PC-9 (cell line): ENCODE data around the gene ERBB3. TPM values are rescaled to one million over a fixed set of nuclear protein-coding genes. Genes with fewer than 3 reads are reported as not detected.

Source experiments
- BruUV-seq: library from RNA; stranded (reverse); fragments of 400-500 nt; replicated peaks from 2 replicates; lab custom pipeline; 2021; lab: Mats Ljungman, UMichigan
- CTCF ChIA-PET: fragments of 300-600 bp; sonication (Branson Sonifier 250); formaldehyde crosslinking; loops from one replicate; lab custom pipeline; 2022; ENCODE audit warnings: antibody characterized with exemption; lab: Charles Lee
- POLR2A ChIA-PET: fragments of 300-600 bp; sonication (Branson Sonifier 250); formaldehyde crosslinking; loops from one replicate; lab custom pipeline; 2022; ENCODE audit warnings: antibody characterized with exemption; ENCODE audit not compliant: unreplicated experiment; lab: Charles Lee
- DNase-seq, 2 experiments: peaks; one replicate each; pipeline versions ENCODE4 v3.0.0 to v3.0.0-alpha.2; 2015 to 2022; ENCODE audit warnings: mixed read lengths in 1 of 2
- H2AFZ ChIP-seq: fragments of 200-600 bp; sonication (generic); 2 replicates; pipeline ENCODE4 v1.8.1; 2017; ENCODE audit warnings: antibody characterized with exemption
- H3F3A ChIP-seq: fragments of 200-600 bp; sonication (generic); 2 replicates; pipeline ENCODE4 v1.8.1; 2017; ENCODE audit warnings: antibody characterized with exemption, mild to moderate bottlenecking, low read depth; ENCODE audit not compliant: insufficient read depth
- H3K27ac ChIP-seq: fragments of 200-600 bp; sonication (generic); 2 replicates; pipeline ENCODE4 v1.6.1; 2016; ENCODE audit warnings: mixed run types
- H3K27me3 ChIP-seq: fragments of 200-600 bp; sonication (generic); 2 replicates; pipeline ENCODE4 v1.6.1; 2016; ENCODE audit warnings: low read depth, mixed run types; ENCODE audit not compliant: insufficient read depth
- H3K36me3 ChIP-seq: fragments of 200-600 bp; sonication (generic); 2 replicates; pipeline ENCODE4 v1.6.1; 2016; ENCODE audit warnings: low read depth, mixed run types
- H3K4me1 ChIP-seq: fragments of 200-600 bp; sonication (generic); replicated peaks from 2 replicates; pipeline ENCODE4 v1.6.1; 2016; ENCODE audit warnings: mixed run types; ENCODE audit not compliant: insufficient read depth
- H3K4me2 ChIP-seq: fragments of 200-600 bp; sonication (generic); 2 replicates; pipeline ENCODE4 v1.6.1; 2017; ENCODE audit warnings: mixed run types
- H3K4me3 ChIP-seq: fragments of 200-600 bp; sonication (generic); 2 replicates; pipeline ENCODE4 v1.6.1; 2016; ENCODE audit warnings: mixed run types
- H3K79me2 ChIP-seq: fragments of 200-600 bp; sonication (generic); 2 replicates; pipeline ENCODE4 v1.6.1; 2017; ENCODE audit warnings: low read depth, mixed run types
- H3K9me2 ChIP-seq: fragments of 200-600 bp; sonication (generic); 2 replicates; pipeline ENCODE4 v1.8.1; 2017; ENCODE audit warnings: mild to moderate bottlenecking; ENCODE audit not compliant: insufficient read depth
- H3K9me3 ChIP-seq: fragments of 200-600 bp; sonication (generic); 2 replicates; pipeline ENCODE4 v1.8.1; 2016; ENCODE audit warnings: low read depth; ENCODE audit not compliant: insufficient read depth
- H4K20me1 ChIP-seq: fragments of 200-600 bp; sonication (generic); 2 replicates; pipeline ENCODE4 v1.8.1; 2017; ENCODE audit not compliant: insufficient read depth
- EZH2 ChIP-seq: fragments of 200-600 bp; sonication (generic); IDR thresholded peaks from 2 replicates; pipeline ENCODE4 v1.8.0; 2017; ENCODE audit warnings: antibody characterized with exemption, low read depth
- intact Hi-C: fragments of 100-400 bp; cut with micrococcal nuclease; formaldehyde crosslinking; loops from one replicate; pipeline ENCODE4 v1.10.0; 2022; ENCODE audit not compliant: unreplicated experiment
- total RNA-seq: library from RNA; stranded (reverse); gene quantifications from 2 replicates; pipeline ENCODE4 v1.2.3, GENCODE V29; 2021
- TF ChIP-seq, protein P1 (sequence below): fragments of 200-600 bp; sonication (generic); conservative IDR thresholded peaks from 2 replicates; pipeline ENCODE4 v1.6.1; 2017; ENCODE audit warnings: mixed run types, antibody characterized with exemption, mild to moderate bottlenecking, moderate library complexity

ERBB3 gene
- total RNA-seq, 1 experiment from 2014 or later = 127 TPM

DNA sequence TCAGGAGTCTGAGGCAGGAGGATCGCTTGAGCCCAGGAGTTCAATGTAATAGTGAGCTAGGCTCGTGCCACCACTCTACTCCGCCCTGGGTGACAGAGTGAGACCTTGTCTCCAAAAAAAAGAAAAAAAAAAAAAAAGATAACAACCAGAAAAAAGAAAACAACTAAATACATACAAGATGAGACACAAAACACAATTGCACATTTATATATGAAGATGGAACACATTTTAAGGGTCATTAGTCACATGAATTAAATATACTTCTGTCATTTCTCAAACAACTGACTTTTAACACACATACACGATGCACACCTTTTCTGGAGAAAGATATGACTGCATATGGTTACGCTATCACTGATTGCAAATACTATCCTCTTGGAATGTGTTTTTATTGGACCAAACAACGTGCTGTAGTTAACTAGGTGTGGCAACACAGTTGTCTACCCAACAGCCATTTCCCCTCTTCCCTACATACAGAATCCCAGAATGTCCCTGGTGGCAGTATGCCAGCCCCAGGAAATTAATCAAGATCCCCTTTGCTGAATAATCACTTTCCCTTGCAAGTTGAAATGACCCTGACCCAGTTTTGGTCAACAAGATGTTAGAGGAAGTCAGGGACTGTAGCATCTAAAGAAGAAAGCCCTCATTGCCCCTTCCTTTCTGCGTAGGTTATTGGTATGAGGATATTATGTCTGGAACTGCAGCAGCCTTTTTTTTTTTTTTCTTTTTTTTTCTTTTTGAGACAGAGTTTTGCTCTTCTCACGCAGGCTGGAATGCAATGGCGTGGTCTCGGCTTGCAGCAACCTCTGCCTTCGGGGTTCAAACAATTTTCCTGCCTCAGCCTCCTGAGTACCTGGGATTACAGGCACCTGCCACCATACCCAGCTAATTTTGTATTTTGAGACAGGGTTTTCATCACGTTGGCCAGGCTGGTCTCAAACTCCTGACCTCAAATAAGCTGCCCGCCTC lies 66.8 kb downstream of the ERBB3 start:
- CTCF ChIA-PET = no interaction called here
- H2AFZ ChIP-seq = no peak overlapping the region
- H3K9me3 ChIP-seq = no peaks in the 10 kb centered on the region
- TF ChIP-seq, protein P1, sequence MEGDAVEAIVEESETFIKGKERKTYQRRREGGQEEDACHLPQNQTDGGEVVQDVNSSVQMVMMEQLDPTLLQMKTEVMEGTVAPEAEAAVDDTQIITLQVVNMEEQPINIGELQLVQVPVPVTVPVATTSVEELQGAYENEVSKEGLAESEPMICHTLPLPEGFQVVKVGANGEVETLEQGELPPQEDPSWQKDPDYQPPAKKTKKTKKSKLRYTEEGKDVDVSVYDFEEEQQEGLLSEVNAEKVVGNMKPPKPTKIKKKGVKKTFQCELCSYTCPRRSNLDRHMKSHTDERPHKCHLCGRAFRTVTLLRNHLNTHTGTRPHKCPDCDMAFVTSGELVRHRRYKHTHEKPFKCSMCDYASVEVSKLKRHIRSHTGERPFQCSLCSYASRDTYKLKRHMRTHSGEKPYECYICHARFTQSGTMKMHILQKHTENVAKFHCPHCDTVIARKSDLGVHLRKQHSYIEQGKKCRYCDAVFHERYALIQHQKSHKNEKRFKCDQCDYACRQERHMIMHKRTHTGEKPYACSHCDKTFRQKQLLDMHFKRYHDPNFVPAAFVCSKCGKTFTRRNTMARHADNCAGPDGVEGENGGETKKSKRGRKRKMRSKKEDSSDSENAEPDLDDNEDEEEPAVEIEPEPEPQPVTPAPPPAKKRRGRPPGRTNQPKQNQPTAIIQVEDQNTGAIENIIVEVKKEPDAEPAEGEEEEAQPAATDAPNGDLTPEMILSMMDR = no peak
- no peak for TF ChIP-seq EZH2
- no peaks in the 10 kb centered on the region for H3K9me2 ChIP-seq
- H3K79me2 ChIP-seq = no peaks in the 10 kb centered on the region
- no peaks in the 10 kb centered on the region for H4K20me1 ChIP-seq
- H3F3A ChIP-seq = peaks cover 22% of the 10 kb centered on the region
- no peaks in the 10 kb centered on the region; the same call in 1 of the 2 replicates for H3K36me3 ChIP-seq
- intact Hi-C loops = no loop called here
- H3K4me2 ChIP-seq = peak overlapping the region; percentile 48
- BruUV-seq = no TSS peak
- H3K27me3 ChIP-seq = no peaks in the 10 kb centered on the region
- peak overlapping the region; percentile 37; the same call in 1 of the 2 replicates for H3K27ac ChIP-seq
- H3K4me1 ChIP-seq = peaks cover 27% of the 10 kb centered on the region
- POLR2A ChIA-PET = interaction anchor here (0.7 kb wide), 1 partner anchor 375 kb away, joined by 3 read pairs; the partner anchor contains the start of gene RBMS2
- peak in 1 of 2 experiments; percentile 40 for DNase-seq
- H3K4me3 ChIP-seq = no peak overlapping the region

DNA sequence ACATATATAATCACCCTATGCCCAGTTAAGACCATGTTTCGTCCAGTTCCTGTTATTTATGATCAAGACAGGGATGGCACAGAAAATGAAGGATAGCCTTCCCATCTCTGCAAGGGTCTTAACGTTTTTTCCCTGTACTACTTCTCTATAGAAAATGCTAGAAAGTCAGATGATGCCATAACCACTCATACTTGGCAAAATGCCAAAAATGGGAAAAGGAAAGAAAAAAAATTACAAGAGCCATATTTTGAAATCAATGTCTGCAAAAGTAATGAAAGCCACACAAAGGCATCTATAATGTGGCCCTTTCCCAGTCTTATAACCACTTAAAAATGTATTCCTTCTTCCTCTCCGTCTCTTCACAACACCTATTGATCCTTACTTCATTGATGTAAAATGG lies 70.6 kb downstream of the ERBB3 start:
- peaks cover 30% of the 10 kb centered on the region for H3F3A ChIP-seq
- H3K4me3 ChIP-seq = no peak overlapping the region
- H2AFZ ChIP-seq = no peak overlapping the region
- H3K4me1 ChIP-seq = peaks cover 35% of the 10 kb centered on the region
- H3K9me3 ChIP-seq = no peaks in the 10 kb centered on the region
- ChIA-PET CTCF (interaction anchor here (0.6 kb wide), 2 partner anchors 18 to 176 kb away, joined by 5 to 11 read pairs; no protein-coding TSS in a partner anchor), POLR2A (interaction anchor here (0.6 kb wide), 1 partner anchor 11 kb away, joined by 9 read pairs; no protein-coding TSS in a partner anchor)
- H3K36me3 ChIP-seq = no peaks in the 10 kb centered on the region
- intact Hi-C loops = no loop called here
- no peaks in the 10 kb centered on the region for H3K9me2 ChIP-seq
- H4K20me1 ChIP-seq = no peaks in the 10 kb centered on the region
- no TSS peak for BruUV-seq
- peaks cover 9% of the 10 kb centered on the region; the same call in 1 of the 2 replicates for H3K79me2 ChIP-seq
- DNase-seq = no peak
- no peaks in the 10 kb centered on the region for H3K27me3 ChIP-seq
- TF ChIP-seq EZH2 = no peak
- TF ChIP-seq, protein P1 = no peak
- no peak overlapping the region for H3K4me2 ChIP-seq
- no peak overlapping the region for H3K27ac ChIP-seq

DNA sequence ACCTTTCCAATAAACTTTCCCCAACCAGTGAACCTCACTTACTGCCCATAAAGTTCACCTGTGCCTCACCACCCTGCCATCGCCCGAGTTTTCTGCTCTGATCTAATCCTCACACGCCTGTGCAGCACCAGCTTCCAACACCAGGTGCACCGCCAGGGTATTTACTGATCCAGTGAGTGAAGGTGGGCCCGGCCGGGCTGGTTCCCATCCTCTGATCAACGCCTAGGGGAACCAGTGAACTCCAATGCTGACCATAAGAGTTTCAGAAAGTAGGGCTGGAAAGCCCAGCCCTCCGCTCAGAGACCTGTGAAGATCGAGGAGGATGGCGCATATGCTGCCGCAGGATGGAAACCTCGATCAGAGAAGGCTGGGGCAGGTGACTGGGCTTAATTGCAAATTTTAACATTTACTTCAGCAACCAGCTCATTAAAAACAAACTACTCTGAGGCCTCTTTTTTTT lies 71.7 kb downstream of the ERBB3 start:
- POLR2A ChIA-PET = interaction anchor here (0.6 to 0.7 kb wide), 3 partner anchors 34 to 209 kb away, joined by 3 to 6 read pairs (median 3); partner anchors contain the start of gene ZC3H10
- H3K36me3 ChIP-seq = no peaks in the 10 kb centered on the region
- H3K27ac ChIP-seq = peak overlapping the region; percentile 83
- peak overlapping the region; percentile 88 for H3K4me2 ChIP-seq
- H3F3A ChIP-seq = peaks cover 23% of the 10 kb centered on the region
- H3K27me3 ChIP-seq = no peaks in the 10 kb centered on the region
- H4K20me1 ChIP-seq = no peaks in the 10 kb centered on the region
- peak overlapping the region; percentile 82 for H2AFZ ChIP-seq
- intact Hi-C loops = loop anchor here (1.0 kb wide), 1 partner anchor 25 kb away; no protein-coding TSS in a partner anchor
- no peaks in the 10 kb centered on the region for H3K9me3 ChIP-seq
- BruUV-seq = TSS peak; percentile 71
- H3K4me1 ChIP-seq = peaks cover 27% of the 10 kb centered on the region
- TF ChIP-seq, protein P1 = peak; percentile 77
- TF ChIP-seq EZH2 = no peak
- peak; percentile 50 to 51 for DNase-seq
- H3K4me3 ChIP-seq = peak overlapping the region; percentile 77
- H3K9me2 ChIP-seq = no peaks in the 10 kb centered on the region
- CTCF ChIA-PET = interaction anchor here (1.0 kb wide), 1 partner anchor 26 kb away, joined by 4 read pairs; no protein-coding TSS in a partner anchor
- H3K79me2 ChIP-seq = peaks cover 9% of the 10 kb centered on the region; the same call in 1 of the 2 replicates
